ENCODE measurements around the gene TEX26. TPM values are rescaled to one million over a fixed set of nuclear protein-coding genes. Genes with fewer than 3 reads are reported as not detected.

Gene TEX26
- total RNA-seq, 6 donors from 2014 or later: 0.64 to 8.3 TPM; not detected in 4

DNA sequence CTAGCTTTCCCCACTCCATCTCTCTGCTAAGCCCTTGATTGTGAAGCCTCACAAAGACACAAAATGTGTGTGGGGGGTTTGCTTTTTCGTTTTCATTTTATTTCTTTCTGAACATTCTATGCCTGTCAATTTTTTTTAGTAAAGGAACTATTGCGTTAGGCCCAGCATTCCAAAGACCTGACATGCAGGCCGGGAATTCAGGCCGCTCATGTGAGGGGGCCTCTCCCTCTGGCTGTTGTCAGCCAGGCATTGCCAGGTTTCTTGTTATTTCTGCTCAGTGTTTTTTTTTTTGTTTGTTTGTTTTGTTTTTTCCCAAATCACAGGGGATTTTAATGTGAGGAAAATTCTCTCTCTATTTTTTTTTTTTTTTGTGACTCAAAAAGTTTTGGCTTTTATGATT, 36.7 kb upstream of the TEX26 start:
- H3K4me1 ChIP-seq: peaks cover 0 to 6% (median 5%) of the 10 kb centered on the region in 4 donors
- DNase-seq: no peak
- TF ChIP-seq, protein P1, sequence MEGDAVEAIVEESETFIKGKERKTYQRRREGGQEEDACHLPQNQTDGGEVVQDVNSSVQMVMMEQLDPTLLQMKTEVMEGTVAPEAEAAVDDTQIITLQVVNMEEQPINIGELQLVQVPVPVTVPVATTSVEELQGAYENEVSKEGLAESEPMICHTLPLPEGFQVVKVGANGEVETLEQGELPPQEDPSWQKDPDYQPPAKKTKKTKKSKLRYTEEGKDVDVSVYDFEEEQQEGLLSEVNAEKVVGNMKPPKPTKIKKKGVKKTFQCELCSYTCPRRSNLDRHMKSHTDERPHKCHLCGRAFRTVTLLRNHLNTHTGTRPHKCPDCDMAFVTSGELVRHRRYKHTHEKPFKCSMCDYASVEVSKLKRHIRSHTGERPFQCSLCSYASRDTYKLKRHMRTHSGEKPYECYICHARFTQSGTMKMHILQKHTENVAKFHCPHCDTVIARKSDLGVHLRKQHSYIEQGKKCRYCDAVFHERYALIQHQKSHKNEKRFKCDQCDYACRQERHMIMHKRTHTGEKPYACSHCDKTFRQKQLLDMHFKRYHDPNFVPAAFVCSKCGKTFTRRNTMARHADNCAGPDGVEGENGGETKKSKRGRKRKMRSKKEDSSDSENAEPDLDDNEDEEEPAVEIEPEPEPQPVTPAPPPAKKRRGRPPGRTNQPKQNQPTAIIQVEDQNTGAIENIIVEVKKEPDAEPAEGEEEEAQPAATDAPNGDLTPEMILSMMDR (IDR thresholded peaks at IDR 0.05): no peak
- TF ChIP-seq POLR2A (IDR thresholded peaks at IDR 0.05) (no peak), POLR2AphosphoS5 (IDR thresholded peaks at IDR 0.05) (peak in 1 of 2 donors; percentile 39), EP300 (IDR thresholded peaks at IDR 0.05) (no peak)
- H3K36me3 ChIP-seq: no peaks in the 10 kb centered on the region
- no peaks in the 10 kb centered on the region for H3K9me3 ChIP-seq
- ATAC-seq (ENCODE audit: low FRiP score in 2 of 2): peak in 1 of 2 donors; percentile 73
- H3K4me3 ChIP-seq: no peak overlapping the region
- H3K27ac ChIP-seq: peak overlapping the region in 1 of 4 donors; percentile 6
- H3K27me3 ChIP-seq: no peaks in the 10 kb centered on the region
- WGBS, 2 donors: 73 to 85% methylated on average over 4 of the region's 4 CpGs

GRCh38 chr13:30898070-30898469, 34.4 kb upstream of the TEX26 start:
- Histone ChIP-seq H3K27me3 (no peaks in the 10 kb centered on the region), H3K36me3 (no peaks in the 10 kb centered on the region), H3K4me1 (peaks cover 0 to 6% (median 5%) of the 10 kb centered on the region in 4 donors), H3K9me3 (no peaks in the 10 kb centered on the region), H3K27ac (no peak overlapping the region), H3K4me3 (no peak overlapping the region)
- no peak for DNase-seq
- no peak for ATAC-seq (ENCODE audit: low FRiP score in 2 of 2)
- TF ChIP-seq EP300 (IDR thresholded peaks at IDR 0.05) (no peak), POLR2A (IDR thresholded peaks at IDR 0.05) (no peak), POLR2AphosphoS5 (IDR thresholded peaks at IDR 0.05) (no peak)
- TF ChIP-seq, protein P1 (IDR thresholded peaks at IDR 0.05): no peak

DNA sequence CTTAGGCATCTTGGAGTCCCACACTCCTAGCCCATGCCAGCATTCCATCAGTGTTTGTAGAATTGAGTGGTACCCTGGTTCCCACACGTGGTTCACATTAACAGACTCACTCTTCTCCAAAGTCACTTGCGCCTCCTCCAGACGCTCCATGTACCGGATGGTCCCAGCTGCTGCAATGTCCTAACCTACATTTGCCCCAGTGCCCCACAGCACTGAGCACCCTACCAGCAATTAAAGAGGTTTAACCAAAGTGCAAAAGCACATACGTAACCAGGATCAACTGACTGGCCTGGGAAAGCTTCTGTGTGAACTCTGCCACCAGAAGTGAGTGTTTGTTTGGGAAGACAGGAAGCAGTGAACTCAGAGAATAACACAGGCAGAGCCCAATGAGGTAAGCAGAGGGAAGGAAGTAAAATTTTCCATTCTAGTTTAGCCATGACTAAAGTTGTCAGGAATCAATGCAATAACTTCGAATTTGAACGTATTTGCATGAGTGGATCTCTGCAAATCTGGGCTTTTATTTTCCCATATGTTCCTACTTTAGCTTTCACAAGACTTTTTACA, 33.7 kb upstream of the TEX26 start:
- Histone ChIP-seq H3K4me3 (no peak overlapping the region), H3K9me3 (no peaks in the 10 kb centered on the region), H3K4me1 (peaks cover 0 to 6% (median 5%) of the 10 kb centered on the region in 4 donors), H3K36me3 (no peaks in the 10 kb centered on the region), H3K27me3 (no peaks in the 10 kb centered on the region), H3K27ac (no peak overlapping the region)
- TF ChIP-seq POLR2AphosphoS5 (IDR thresholded peaks at IDR 0.05): peak in 1 of 2 donors; percentile 36
- TF ChIP-seq EP300 (IDR thresholded peaks at IDR 0.05): no peak
- DNase-seq (peak in 1 of 2 donors; percentile 32), ATAC-seq (ENCODE audit: low FRiP score in 2 of 2) (peak; percentile 60 to 87)
- WGBS, 2 donors: 39 to 50% methylated on average over 7 of the region's 7 CpGs

DNA sequence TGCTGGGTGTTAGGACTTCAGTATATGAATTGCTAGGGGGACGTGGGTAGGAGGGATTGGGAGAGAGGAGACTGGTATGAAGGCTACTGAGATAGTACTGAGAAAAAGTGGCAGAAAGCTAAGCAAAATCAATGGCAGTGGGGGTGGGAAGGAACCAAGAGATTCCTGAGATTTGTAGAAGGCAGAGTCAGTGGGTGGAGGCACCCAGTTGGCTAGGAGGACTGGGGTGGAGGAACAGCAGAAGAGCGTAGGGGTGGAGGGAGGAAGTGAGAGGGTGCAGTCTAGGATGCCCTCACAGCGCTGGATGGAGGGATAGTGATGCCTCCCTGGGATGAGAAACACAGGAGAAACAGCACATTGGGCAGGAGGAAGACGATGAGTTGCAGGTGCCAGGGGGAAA, 32.0 kb upstream of the TEX26 start:
- WGBS, 2 donors: 84 to 85% methylated on average over 4 of the region's 4 CpGs
- H3K4me3 ChIP-seq: no peak overlapping the region
- DNase-seq: no peak
- peak in 1 of 2 donors; percentile 37 for ATAC-seq (ENCODE audit: low FRiP score in 2 of 2)
- TF ChIP-seq POLR2A (IDR thresholded peaks at IDR 0.05) (no peak), EP300 (IDR thresholded peaks at IDR 0.05) (no peak), POLR2AphosphoS5 (IDR thresholded peaks at IDR 0.05) (no peak)
- TF ChIP-seq, protein P1 (IDR thresholded peaks at IDR 0.05): no peak
- no peaks in the 10 kb centered on the region for H3K9me3 ChIP-seq
- no peak overlapping the region for H3K27ac ChIP-seq
- H3K4me1 ChIP-seq: peaks cover 0 to 6% (median 5%) of the 10 kb centered on the region in 4 donors
- H3K36me3 ChIP-seq: no peaks in the 10 kb centered on the region
- peaks cover 0 to 4% (median 0%) of the 10 kb centered on the region in 4 donors for H3K27me3 ChIP-seq

DNA sequence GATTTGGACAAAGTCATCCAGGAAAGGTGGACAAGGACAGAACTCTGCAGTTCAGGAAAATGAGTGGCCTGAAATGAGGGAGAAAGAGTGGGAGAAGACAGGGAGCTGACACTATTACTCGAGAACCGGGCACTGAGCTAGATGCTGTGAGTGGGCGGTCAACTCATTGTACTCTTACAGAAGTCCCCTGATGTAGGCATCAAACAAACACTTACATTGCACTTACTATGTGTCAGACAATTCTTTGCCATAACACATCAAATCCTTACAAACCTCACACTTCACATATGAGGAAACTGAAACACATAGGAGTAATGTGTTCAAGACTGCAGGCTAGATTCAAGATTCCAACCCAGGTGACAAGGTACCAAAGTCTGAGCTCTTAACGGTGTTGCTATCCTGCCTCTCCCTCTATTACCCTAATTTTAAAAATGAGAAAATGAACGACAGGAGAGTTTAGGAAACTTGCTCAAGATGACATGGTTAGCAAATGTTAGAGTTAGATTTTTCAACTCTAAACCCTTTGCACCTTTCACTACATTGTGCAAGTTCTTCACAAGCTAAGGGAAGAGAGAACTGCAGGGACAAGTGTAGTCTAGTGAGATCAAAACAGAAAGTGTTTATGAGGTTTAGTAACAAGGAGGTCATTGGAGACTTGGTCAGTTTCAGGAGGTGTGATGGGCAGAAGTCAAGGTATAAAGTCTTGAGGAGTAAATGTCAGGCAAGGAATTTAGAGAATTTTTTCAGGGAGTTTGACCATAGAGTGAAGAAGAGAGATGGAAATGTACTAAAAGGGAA, 31.3 kb upstream of the TEX26 start:
- H3K36me3 ChIP-seq: no peaks in the 10 kb centered on the region
- TF ChIP-seq EP300 (IDR thresholded peaks at IDR 0.05) (no peak), POLR2AphosphoS5 (IDR thresholded peaks at IDR 0.05) (no peak), POLR2A (IDR thresholded peaks at IDR 0.05) (no peak)
- TF ChIP-seq, protein P1 (IDR thresholded peaks at IDR 0.05): no peak
- WGBS, 2 donors: 92 to 94% methylated on average over 5 of the region's 5 CpGs

More for the DNA sequence above, 31.3 kb upstream of the TEX26 start:
- H3K9me3 ChIP-seq: no peaks in the 10 kb centered on the region
- H3K4me3 ChIP-seq: no peak overlapping the region
- no peak overlapping the region for H3K27ac ChIP-seq
- ATAC-seq (ENCODE audit: low FRiP score in 2 of 2) (no peak), DNase-seq (no peak)
- H3K4me1 ChIP-seq: peaks cover 4 to 9% (median 7%) of the 10 kb centered on the region in 4 donors
- H3K27me3 ChIP-seq: peaks cover 0 to 12% (median 3%) of the 10 kb centered on the region in 4 donors
